Femur (tissue), 1 donor: ENCODE measurements around the gene EIF6.
"Not testable (repeated sequence)": the region's sequence is repeated elsewhere in the genome, so short reads cannot be mapped to it uniquely, and the experiment has no call there.

Experiments
- DNase-seq: peaks from one replicate; pipeline ENCODE4 v3.0.0-alpha.2; 2017

Gene EIF6

DNA sequence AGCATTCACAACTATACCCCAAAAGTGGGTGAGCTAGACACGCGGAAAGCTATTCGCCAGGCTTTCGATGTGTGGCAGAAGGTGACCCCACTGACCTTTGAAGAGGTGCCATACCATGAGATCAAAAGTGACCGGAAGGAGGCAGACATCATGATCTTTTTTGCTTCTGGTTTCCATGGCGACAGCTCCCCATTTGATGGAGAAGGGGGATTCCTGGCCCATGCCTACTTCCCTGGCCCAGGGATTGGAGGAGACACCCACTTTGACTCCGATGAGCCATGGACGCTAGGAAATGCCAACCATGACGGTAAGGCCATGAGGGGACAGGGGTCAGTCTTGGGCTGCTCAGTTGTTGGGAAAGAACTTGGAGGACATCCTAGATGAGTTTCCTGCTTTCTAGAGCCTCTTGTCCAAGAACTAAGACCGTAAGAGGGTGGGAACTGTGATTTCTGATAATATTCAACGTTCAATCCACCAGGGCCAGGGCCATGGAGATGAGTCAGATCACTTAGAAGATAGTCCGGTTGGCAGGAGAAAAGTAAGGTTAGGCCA, 30.0 kb downstream of the EIF6 start:
- DNase-seq: no peak

DNA sequence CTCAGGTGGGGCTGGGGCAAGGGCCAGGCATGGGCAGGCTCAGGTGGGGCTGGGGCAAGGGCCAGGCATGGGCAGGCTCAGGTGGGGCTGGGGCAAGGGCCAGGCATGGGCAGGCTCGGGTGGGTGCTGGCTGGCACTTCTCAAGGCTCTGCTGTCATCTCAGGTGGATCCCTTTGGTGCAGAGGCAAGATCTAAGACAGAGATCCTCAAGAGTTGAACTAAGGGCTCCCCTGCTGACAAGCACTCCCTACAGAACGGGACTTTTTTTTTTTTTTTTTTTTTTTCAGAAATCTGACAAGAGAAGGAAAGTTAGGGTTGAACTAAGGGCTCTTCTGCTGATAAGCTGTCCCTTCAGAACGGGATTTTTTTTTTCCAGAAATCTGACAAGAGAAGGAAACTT, 31.6 kb downstream of the EIF6 start:
- DNase-seq: no peak

DNA sequence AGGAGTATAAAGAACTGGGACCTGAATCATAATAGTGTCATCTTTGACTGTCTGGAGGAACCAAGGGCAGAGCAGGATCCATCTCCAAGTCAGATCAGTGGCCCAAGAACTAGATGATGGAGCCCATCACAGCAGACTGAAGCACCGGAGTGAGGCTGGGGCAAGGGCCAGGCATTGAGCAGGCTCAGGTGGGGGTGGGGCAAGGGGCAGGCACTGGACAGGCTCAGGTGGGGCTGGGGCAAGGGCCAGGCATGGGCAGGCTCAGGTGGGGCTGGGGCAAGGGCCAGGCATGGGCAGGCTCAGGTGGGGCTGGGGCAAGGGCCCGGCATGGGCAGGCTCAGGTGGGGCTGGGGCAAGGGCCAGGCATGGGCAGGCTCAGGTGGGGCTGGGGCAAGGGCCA, 32.0 kb downstream of the EIF6 start:
- DNase-seq: not testable (repeated sequence)

DNA sequence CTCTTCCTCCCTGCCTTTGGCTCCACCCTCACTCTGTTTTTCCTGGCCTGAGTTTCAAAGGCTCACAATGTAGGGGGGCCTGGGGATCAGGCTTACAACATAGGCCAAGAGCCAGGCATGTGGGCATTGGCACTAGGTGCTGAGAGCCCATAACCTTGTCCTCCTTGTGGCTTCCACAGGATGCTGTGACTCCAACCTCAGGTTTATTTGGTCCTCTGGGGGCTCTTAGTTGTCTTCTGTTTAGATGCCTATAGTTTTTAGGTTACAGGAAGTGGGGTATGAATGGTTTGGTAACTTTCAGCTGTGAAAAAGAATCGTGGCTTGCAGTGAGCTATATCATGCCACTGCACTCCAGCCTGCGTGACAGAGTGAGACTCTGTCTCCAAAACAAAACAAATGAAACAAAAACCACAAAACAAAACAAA, 32.5 kb downstream of the EIF6 start:
- DNase-seq: no peak

DNA sequence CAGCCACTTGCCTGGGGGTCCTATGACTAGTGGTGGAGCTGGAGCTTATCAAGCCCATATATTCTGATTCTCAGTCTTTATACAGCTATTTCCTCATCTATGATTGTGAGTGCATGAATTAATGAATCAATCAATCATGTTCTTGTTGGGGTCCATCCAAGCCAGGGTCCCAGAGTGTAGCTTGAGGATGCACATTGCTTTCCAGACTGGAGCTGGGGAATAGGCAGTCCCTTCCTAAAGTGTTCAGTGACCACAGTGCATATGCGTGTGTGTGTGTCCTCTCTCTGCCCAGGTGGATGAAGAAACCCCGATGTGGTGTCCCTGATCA, 33.0 kb downstream of the EIF6 start:
- DNase-seq: no peak

DNA sequence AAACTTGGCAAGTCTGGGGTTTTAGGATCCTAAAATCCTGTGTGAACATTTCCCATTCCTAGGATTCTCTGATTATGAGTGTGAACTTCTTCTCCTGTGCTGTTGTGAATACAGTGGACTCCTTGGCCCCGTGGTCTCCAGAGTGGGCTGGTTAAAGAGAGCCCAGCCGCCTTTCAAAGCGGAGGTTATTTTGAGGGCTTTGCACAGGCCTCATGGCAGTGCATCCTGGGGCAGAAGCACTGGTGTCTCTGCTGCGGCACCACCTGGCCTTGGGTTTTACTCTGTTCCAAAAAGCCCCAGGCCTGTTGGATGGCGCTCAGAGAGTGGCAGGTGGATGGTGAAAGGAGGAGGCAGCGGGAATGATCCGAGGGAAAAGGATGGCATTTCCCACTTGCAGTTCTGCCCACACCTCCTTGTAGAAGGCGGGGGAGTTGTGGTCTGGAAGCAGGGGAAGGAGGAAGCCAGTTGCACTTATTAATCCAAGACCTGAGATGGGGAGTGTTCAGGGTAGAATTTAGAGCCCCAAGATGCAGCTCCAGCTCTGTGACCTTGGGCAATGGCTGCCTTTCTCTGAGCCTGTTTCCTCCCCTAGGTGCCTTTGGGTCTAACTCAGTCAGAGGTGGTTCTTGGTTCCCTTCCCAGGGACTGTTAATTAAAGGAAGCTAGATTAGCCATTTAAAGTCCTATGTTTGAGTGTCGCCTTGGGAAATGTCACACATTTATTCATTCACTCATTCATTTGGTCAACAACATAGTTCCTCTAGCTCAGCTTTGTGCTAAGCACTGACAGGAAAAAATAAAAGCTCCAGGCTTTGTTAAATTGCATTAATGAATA, 35.7 kb downstream of the EIF6 start:
- no peak for DNase-seq

DNA sequence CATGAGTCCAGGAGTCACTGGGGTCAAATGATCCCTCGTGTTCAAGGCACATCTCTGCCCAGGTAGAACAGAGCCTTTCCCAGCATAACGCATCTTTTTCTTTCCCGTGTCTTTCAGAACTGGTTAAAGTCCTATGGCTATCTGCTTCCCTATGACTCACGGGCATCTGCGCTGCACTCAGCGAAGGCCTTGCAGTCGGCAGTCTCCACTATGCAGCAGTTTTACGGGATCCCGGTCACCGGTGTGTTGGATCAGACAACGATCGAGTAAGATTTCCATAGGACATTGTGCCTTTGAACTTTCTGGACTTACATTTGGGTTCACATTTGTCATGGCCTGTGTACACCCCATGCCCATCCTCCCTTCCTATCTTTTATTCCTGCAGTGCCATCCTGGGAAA, 37.8 kb downstream of the EIF6 start:
- DNase-seq: no peak

DNA sequence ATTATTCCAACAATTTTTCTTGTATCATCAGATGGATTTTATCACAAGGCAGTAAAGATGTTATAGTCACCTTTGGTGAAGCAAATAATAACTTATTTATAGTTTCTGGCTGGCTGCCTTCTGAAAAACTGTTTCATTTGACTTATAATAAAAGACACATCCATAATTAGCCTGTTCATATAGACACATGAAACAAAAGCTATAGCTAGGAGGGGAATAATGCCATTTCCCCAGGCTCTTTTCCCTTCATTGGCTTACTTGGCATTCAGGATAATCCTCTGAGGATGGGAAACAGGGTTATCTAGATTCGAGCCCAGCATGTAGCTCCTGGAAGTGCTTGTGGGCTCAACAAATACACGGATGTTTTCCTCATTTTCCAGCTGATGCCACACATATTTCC, 40.6 kb downstream of the EIF6 start:
- DNase-seq: no peak

DNA sequence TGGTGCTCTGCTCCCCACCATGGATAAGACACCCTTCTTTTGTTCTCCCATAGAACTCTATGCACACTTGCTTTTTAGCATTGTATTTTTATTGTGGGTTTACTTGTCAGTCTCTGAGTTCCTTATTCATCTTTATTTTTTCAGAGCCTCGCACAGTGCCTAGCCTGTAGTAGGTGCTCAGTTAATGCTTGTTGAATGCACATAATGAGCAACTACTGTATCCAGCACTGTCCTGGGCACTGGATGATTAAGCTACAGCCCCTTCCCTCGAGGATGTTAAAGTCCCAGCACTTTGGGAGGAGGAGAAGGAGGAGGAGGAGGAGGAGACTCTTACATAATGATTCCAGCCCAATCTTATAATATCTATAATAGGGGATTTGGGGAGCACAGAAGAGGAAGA, 41.3 kb downstream of the EIF6 start:
- no peak for DNase-seq

DNA sequence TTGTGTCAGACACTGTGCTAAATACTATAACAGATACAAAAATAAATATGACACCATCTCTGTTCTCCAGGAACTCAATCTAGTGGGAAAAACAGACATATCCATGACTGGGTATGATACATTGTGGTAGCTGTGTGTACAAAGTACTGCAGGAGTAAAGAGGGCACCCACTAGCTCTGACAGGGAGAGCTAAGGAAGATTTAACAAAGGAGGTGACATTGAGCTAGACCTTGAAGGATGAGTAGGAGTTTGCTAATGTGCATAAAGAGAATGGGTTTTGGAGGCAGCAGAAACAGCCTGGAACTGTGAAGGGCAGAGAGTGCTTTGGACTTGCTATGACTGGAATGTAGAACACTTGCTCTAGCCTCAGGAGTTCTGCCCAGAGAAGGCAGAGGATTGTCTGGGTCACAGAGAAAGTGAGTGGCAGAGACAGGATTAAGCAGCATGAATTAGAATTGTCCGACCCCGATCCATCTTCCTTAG, 43.7 kb downstream of the EIF6 start:
- DNase-seq: no peak

DNA sequence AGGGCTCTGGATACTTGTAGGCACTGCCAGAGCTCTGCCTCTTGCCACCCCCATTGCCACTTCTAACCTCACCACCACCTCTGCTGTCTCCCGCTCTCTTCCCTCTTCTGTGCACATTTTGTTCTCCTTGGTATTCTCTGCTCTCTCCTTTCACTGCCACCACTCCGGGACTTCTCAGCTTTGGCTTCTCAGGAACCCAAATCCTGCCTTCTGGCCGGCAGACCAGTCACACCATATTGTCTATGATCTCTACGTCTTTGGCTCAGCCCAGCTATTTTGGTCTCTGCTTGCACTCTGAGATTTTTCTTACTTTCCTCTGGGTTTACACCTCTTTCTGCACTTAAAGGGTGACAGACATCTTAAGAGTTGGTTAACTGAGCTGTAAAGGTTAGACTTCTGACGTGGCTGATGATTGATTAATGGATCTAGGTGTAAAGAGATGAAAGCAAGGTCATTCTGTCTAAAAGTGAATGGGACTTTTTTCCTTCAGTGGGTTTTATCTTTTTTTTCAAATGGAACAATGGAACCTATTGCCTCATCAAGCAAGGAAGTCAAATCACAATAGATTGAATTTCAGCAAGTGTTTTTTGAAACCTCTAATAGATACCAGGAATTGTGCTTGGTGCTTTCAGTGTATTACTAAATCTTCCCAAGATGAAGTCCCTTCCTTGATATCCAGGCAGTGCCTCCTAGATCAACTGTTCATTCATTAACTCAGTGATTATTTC, 44.3 kb downstream of the EIF6 start:
- no peak for DNase-seq

DNA sequence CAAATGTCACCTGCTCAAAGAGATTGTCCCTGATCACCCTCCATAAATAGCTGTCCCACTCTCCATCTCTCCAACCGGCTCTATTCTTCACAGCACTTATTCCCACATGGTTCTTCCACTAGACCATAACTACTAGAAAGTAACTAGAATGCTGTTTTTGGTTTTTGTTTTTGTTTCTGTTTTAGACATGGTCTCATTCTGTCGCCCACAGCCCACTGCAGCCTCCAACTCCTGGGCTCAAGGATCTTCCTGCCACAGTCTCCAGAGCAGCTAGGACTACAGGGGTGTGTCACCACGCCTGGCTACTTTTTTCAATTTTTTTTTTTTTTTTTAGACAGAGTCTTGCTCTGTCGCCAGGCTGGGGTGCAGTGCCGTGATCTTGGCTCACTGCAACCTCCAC, 45.8 kb downstream of the EIF6 start:
- no peak for DNase-seq

DNA sequence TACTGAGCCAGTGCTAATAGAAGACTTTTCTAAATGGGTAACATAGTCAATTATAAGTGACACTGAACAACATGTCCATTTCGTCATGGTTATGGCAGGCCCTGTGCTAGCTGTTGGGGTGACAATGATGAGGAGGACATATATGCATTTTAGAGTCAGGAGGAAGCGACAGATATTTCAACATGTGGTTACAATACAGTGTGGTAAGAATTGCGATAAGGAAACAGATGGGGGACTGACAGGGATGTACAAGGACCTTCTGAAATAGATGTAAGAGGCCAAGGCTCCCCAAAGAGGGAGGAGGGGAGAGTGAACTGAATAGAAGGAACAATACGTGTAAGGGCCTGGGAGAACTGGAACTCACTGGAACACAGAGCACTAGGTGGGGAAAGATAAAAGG, 46.4 kb downstream of the EIF6 start:
- no peak for DNase-seq

DNA sequence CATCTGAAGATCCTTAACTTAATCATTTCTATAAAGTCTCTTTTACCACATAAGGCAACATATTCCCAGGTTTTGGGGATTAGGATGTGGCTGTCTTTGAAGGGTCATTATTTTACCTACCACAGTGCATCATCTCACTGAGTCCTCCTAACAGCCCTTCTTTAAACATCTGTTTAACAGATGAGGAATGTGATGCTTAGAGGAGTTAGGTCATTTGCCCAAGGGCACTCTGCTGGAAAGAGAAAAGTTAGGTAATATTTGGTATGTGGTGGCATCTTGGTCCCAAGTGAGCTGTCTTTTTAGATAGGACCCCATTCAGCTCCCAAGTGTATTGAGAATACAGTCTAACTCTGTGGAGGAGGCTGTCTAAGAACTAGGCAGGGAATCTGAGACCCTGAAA, 47.1 kb downstream of the EIF6 start:
- DNase-seq: no peak

DNA sequence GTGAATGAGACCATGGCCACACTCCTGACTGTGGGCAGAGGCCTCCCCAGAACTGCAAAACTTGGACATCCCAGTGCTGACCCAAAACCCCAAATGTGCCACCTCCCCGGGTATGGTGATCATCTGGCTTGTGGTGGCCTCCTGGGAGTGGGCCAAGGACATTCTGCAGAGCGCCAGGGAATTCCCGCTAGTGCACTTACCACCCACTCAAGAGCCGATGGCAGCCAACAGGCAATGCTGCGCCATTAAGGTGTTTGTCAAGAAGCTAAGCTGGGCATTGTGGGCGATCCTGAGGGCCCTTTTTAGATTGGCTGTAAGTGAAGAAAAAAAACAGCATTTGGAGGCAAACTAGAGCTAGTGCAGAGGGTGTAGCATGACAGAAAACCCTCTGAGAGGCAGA, 48.7 kb downstream of the EIF6 start:
- DNase-seq: no peak

DNA sequence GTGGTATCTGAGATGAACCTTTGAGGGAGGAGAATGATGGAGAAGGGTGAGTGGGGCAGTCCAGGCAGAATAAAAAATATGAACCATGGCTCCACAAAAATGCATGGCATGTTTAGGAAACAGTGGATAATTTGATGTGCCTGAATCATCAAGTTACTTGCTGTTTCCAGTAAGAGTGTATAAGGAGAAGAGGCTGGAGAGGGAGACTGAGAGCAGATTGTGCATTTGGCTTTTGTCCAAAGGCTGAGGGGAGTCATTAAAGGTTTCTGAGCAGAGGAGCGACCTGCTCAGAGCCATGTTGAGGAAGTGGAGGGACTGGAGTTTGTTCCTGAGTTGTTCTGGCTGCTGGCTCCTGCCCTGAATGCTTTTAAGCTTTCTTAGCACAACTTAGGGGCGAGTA, 52.0 kb downstream of the EIF6 start:
- no peak for DNase-seq
